GM19099 (cell line): ENCODE measurements around the gene HOXB5.

Source experiments
- POLR2A ChIP-seq: IDR thresholded peaks from 3 replicates; pipeline ENCODE4 v1.6.1; 2011; ENCODE audit warnings: low read depth; ENCODE audit not compliant: insufficient read length; ENCODE audit errors: extremely low read depth

The HOXB5 gene

DNA sequence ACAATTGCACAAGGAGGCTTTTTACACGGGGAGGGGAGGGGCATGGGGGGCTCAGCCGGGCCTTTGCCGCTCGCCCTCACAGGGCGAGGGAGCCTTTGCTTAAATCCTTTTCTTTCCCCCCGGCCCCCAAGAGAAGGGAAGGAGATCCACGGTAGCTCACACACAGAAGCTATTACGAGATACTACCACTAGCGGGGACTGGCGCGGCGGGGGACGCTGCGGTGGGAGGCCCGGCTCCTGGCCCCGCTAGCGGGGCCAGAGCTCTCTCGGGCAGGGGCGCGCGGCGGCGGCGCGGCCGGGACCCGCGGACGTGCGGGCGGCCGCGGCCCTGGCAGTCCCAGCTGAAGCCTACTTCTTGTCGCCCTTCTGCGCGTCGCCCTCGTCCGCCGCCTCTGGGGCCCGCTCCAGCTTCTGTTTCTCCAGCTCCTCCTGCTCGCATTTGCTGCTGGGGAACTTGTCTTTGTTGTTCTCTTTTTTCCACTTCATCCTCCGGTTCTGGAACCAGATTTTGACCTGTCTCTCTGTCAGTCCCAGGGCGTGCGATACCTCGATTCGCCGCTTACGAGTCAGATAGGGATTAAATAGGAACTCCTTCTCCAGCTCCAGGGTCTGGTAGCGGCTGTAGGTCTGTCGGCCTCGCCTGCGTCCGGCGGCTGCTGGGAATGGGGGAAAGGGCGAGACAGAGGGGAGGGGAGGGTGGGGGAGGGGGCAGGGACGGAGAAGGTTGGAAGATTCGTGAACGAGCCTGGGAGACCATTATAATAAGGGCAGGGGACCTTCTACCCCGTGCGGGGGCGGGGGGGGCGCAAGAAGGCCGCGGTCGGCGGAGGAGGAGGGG lies 19.5 kb upstream of the HOXB5 start:
- no peak for TF ChIP-seq POLR2A

GRCh38 chr17:48612456-48612853 lies 18.9 kb upstream of the HOXB5 start:
- no peak for TF ChIP-seq POLR2A

- no peak for TF ChIP-seq POLR2A
Measured at GRCh38 chr17:48611681-48612455, 18.3 kb upstream of the HOXB5 start.

DNA sequence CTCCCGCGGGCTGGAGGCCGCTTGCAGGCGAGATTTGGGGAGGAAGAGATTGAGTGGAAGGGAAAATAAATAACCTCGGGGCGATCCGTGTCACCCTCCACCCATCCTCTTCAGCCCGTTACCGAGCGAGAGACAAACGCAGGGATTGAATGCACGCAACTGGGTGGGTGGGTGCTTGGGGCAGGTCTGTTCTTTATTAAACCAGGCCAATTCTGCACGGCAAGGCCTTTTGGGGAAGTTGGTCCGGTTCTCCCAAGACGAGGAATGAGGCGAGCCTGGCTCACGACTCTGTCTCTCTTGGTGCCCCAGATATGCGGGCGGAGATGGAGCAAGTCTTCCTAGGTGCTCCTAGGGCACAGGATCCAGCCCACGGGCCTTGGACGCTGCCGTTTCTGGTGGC lies 17.6 kb upstream of the HOXB5 start:
- no peak for TF ChIP-seq POLR2A

GRCh38 chr17:48610282-48611211 lies 17.0 kb upstream of the HOXB5 start, which contains the start of gene HOXB7:
HOXB7 (minus strand) TSS chr17:48611017; CDS start chr17:48610918, 99 bp downstream.
- no peak for TF ChIP-seq POLR2A

- no peak for TF ChIP-seq POLR2A
Measured at GRCh38 chr17:48609759-48610281, 16.2 kb upstream of the HOXB5 start.

DNA sequence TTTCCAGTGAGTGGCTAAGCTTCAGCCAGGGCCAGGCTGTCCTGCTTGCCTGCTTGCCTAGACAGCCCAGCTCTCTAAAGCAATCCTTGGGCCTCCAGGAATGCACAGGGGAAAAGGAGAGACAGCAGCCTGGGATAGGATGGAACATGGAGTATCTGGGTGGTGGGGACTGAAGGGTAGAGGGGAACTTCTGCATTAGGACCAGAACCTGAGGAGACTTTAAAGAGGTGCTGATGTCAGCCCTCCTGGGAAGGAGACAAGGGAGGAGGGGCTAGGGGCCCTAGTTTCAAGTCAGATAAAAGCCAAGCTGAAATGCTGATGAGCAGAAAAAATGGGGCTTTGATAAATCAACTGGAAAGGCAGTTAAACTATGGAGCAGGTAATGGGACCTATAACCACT lies 15.5 kb upstream of the HOXB5 start:
- TF ChIP-seq POLR2A: no peak

- no peak for TF ChIP-seq POLR2A
Measured at GRCh38 chr17:48608494-48608834, 14.9 kb upstream of the HOXB5 start.

DNA sequence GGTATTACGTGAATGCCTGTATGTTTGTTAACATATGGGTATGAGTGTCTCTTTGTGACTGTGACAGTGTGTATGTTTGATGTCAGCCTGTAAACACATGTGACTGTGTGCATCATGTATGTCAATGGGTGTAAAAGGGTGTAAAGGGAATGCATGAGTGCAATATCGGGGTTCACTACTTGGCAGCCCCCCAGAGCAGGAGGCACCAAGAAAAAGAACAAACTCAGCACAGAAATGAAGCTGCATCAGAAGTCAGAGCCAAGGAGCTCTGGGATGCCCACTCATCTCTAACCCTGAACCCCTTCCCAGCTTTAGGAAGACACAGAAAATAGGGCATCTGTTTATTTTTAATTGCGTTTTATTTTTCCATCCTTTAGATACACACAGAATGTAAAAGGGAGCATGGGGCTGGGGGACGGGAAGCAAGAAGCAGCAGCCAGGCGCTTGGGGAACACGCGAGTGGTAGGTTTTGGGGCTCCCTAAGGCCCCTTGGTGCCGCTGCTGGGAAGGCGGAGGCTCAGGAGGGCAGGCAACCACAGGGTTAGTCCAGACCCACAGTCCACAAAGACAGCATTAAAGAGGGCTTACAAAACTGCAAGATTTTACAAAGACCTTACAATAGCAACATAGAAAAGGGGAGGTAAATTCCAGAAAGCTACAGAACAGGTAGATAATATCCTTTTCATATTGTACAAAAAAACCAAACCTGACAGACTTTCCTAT lies 13.5 kb upstream of the HOXB5 start:
- no peak for TF ChIP-seq POLR2A

DNA sequence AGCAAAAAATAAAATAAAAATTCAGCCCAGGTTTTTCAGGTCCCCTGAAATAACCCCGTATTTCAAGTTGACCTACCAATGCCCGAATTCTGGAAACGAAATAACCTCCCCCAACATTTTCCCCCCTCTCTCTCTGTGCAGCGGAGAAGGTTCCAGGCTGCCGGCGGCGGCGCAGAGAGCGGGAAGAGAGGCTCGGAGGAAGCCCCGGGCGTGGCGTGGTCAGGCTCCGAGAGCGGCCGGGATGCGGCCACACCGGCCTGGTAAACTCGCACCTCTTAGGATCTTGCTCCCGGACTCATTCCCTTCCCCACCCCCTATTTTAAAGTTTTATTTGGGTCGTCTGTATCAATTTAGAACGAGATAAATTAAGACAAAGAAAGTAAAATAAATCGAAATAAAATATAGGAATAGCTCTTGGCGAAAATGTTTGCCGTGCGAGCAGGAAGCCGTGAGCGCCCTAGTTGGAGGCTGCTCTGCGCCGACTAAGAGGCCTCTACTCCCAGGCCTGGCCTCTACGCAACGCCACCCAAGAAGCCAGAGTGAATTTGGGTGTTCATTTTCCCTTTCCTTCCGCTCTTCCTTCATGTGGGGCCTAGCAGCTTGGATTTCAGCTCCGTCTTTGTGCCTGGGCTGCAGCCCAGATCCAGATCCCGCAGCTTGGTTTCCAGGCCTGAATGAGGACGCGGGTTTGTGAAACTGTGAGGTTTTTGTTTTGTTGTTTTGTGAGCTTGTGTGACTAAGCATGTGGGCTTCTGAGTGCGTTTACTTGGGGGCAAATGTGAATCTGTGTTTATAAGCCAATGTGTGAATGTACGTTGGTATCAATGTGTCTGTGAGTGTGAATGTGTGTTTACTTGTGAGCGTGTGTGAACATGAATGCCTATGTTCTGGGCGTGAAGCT lies 12.7 kb upstream of the HOXB5 start:
- TF ChIP-seq POLR2A: no peak

GRCh38 chr17:48605409-48605919 lies 11.9 kb upstream of the HOXB5 start:
- TF ChIP-seq POLR2A: no peak

GRCh38 chr17:48604770-48605329 lies 11.3 kb upstream of the HOXB5 start, which contains the start of gene HOXB6:
HOXB6 (minus strand) TSS chr17:48604986; CDS start chr17:48598150, 6,836 bp downstream.
- no peak for TF ChIP-seq POLR2A
